Measurements from ENCODE around the gene ADAM19. TPM values are rescaled to one million over a fixed set of nuclear protein-coding genes. Genes with fewer than 3 reads are reported as not detected.

ADAM19 gene
- total and polyA plus RNA-seq, 2 experiments from 2014 or later, result 9.1 to 13.2 TPM

DNA sequence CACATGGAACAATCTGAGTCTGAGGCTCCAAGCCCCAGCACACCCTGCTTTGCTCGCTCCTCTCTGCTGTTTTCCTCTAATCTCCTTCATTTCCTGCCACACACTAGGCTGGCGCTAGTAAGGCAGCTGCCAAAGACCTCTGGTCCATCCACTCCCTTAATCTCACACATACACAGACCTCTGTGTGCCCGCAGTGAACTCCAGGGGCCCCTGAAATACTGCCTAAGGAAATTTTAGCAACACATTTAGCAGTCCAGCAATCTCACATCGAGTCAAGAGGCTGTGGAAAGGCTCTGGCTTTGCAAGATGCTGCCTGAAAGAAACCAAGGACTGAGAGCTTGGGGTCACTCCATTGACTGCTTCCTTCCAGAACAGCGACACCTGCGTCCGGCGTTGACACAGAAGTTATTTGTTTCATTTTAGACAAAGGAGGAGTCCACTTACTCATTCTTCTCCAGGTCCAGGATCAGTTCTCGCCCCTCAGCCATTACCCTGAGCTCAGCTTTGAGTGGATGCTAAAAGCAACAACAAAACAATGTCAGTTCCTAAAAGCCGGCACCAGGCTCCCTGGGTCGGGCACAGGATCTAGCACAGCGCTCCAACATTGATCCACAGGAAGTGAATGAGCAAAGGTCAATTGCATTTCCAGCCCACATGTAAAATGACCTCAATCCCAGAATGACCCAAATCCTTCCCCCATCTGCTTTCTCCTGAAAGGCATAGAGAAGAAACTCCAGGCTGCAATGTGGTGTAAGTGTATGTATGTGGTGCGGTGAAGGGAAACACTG, 11.5 kb downstream of the ADAM19 start:
- no peak for ATAC-seq
- Mint-ChIP-seq H3K36me3 (ENCODE audit: low read depth) (peaks cover 14% of the 10 kb centered on the region), H3K4me3 (no peak overlapping the region), H3K4me1 (peaks cover 29% of the 10 kb centered on the region), H3K27me3 (ENCODE audit: insufficient read depth, low read depth, poor library complexity) (peaks cover 9% of the 10 kb centered on the region), H3K9me3 (no peaks in the 10 kb centered on the region), H3K27ac (no peak overlapping the region)
- no peak overlapping the region for H2AFZ ChIP-seq
- TF ChIP-seq, protein P1, sequence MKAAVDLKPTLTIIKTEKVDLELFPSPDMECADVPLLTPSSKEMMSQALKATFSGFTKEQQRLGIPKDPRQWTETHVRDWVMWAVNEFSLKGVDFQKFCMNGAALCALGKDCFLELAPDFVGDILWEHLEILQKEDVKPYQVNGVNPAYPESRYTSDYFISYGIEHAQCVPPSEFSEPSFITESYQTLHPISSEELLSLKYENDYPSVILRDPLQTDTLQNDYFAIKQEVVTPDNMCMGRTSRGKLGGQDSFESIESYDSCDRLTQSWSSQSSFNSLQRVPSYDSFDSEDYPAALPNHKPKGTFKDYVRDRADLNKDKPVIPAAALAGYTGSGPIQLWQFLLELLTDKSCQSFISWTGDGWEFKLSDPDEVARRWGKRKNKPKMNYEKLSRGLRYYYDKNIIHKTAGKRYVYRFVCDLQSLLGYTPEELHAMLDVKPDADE (IDR thresholded peaks at IDR 0.05), result no peak
- TF ChIP-seq EZH2 (IDR thresholded peaks at IDR 0.05; ENCODE audit: low read depth, unreplicated experiment), result no peak
- no peak for TF ChIP-seq JUNB (IDR thresholded peaks at IDR 0.05; ENCODE audit: unreplicated experiment)
- TF ChIP-seq STAT1 (IDR thresholded peaks at IDR 0.05; ENCODE audit: unreplicated experiment), result no peak
- TF ChIP-seq, protein P2, sequence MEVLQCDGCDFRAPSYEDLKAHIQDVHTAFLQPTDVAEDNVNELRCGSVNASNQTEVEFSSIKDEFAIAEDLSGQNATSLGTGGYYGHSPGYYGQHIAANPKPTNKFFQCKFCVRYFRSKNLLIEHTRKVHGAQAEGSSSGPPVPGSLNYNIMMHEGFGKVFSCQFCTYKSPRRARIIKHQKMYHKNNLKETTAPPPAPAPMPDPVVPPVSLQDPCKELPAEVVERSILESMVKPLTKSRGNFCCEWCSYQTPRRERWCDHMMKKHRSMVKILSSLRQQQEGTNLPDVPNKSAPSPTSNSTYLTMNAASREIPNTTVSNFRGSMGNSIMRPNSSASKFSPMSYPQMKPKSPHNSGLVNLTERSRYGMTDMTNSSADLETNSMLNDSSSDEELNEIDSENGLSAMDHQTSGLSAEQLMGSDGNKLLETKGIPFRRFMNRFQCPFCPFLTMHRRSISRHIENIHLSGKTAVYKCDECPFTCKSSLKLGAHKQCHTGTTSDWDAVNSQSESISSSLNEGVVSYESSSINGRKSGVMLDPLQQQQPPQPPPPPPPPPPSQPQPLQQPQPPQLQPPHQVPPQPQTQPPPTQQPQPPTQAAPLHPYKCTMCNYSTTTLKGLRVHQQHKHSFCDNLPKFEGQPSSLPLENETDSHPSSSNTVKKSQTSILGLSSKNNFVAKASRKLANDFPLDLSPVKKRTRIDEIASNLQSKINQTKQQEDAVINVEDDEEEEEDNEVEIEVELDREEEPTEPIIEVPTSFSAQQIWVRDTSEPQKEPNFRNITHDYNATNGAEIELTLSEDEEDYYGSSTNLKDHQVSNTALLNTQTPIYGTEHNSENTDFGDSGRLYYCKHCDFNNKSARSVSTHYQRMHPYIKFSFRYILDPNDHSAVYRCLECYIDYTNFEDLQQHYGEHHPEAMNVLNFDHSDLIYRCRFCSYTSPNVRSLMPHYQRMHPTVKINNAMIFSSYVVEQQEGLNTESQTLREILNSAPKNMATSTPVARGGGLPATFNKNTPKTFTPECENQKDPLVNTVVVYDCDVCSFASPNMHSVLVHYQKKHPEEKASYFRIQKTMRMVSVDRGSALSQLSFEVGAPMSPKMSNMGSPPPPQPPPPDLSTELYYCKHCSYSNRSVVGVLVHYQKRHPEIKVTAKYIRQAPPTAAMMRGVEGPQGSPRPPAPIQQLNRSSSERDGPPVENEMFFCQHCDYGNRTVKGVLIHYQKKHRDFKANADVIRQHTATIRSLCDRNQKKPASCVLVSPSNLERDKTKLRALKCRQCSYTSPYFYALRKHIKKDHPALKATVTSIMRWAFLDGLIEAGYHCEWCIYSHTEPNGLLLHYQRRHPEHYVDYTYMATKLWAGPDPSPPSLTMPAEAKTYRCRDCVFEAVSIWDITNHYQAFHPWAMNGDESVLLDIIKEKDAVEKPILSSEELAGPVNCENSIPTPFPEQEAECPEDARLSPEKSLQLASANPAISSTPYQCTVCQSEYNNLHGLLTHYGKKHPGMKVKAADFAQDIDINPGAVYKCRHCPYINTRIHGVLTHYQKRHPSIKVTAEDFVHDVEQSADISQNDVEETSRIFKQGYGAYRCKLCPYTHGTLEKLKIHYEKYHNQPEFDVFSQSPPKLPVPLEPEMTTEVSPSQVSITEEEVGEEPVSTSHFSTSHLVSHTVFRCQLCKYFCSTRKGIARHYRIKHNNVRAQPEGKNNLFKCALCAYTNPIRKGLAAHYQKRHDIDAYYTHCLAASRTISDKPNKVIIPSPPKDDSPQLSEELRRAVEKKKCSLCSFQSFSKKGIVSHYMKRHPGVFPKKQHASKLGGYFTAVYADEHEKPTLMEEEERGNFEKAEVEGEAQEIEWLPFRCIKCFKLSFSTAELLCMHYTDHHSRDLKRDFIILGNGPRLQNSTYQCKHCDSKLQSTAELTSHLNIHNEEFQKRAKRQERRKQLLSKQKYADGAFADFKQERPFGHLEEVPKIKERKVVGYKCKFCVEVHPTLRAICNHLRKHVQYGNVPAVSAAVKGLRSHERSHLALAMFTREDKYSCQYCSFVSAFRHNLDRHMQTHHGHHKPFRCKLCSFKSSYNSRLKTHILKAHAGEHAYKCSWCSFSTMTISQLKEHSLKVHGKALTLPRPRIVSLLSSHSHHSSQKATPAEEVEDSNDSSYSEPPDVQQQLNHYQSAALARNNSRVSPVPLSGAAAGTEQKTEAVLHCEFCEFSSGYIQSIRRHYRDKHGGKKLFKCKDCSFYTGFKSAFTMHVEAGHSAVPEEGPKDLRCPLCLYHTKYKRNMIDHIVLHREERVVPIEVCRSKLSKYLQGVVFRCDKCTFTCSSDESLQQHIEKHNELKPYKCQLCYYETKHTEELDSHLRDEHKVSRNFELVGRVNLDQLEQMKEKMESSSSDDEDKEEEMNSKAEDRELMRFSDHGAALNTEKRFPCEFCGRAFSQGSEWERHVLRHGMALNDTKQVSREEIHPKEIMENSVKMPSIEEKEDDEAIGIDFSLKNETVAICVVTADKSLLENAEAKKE (CRISPR knock-in tag; IDR thresholded peaks at IDR 0.05), result no peak
- TF ChIP-seq, protein P3, sequence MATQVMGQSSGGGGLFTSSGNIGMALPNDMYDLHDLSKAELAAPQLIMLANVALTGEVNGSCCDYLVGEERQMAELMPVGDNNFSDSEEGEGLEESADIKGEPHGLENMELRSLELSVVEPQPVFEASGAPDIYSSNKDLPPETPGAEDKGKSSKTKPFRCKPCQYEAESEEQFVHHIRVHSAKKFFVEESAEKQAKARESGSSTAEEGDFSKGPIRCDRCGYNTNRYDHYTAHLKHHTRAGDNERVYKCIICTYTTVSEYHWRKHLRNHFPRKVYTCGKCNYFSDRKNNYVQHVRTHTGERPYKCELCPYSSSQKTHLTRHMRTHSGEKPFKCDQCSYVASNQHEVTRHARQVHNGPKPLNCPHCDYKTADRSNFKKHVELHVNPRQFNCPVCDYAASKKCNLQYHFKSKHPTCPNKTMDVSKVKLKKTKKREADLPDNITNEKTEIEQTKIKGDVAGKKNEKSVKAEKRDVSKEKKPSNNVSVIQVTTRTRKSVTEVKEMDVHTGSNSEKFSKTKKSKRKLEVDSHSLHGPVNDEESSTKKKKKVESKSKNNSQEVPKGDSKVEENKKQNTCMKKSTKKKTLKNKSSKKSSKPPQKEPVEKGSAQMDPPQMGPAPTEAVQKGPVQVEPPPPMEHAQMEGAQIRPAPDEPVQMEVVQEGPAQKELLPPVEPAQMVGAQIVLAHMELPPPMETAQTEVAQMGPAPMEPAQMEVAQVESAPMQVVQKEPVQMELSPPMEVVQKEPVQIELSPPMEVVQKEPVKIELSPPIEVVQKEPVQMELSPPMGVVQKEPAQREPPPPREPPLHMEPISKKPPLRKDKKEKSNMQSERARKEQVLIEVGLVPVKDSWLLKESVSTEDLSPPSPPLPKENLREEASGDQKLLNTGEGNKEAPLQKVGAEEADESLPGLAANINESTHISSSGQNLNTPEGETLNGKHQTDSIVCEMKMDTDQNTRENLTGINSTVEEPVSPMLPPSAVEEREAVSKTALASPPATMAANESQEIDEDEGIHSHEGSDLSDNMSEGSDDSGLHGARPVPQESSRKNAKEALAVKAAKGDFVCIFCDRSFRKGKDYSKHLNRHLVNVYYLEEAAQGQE (IDR thresholded peaks at IDR 0.05; ENCODE audit: unreplicated experiment), result no peak
- no peak for TF ChIP-seq CREB1 (CRISPR knock-in tag; IDR thresholded peaks at IDR 0.05; ENCODE audit: low read depth)
- TF ChIP-seq POLR2AphosphoS5 (IDR thresholded peaks at IDR 0.05; ENCODE audit: low read depth), result no peak
- TF ChIP-seq NANOG (IDR thresholded peaks at IDR 0.05; ENCODE audit: borderline replicate concordance), result no peak
- TF ChIP-seq, protein P4, sequence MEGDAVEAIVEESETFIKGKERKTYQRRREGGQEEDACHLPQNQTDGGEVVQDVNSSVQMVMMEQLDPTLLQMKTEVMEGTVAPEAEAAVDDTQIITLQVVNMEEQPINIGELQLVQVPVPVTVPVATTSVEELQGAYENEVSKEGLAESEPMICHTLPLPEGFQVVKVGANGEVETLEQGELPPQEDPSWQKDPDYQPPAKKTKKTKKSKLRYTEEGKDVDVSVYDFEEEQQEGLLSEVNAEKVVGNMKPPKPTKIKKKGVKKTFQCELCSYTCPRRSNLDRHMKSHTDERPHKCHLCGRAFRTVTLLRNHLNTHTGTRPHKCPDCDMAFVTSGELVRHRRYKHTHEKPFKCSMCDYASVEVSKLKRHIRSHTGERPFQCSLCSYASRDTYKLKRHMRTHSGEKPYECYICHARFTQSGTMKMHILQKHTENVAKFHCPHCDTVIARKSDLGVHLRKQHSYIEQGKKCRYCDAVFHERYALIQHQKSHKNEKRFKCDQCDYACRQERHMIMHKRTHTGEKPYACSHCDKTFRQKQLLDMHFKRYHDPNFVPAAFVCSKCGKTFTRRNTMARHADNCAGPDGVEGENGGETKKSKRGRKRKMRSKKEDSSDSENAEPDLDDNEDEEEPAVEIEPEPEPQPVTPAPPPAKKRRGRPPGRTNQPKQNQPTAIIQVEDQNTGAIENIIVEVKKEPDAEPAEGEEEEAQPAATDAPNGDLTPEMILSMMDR (conservative IDR thresholded peaks at IDR 0.05; ENCODE audit: low read depth in 2 of 2), result no peak
- no peak for TF ChIP-seq EZH2phosphoT487 (IDR thresholded peaks at IDR 0.05; ENCODE audit: unreplicated experiment)
- no peak for TF ChIP-seq ZNF114 (CRISPR knock-in tag; IDR thresholded peaks at IDR 0.05)
- no peak overlapping the region for H3K4me3 ChIP-seq
- no peaks in the 10 kb centered on the region for H3K9me2 ChIP-seq (ENCODE audit: insufficient read depth)
- H4K20me1 ChIP-seq (replicated peaks; ENCODE audit: insufficient read depth), result 0 out of 2 replicates have a peak, but pooled peaks cover 3% of the 10 kb centered on the region
- H3K79me2 ChIP-seq (replicated peaks; ENCODE audit: insufficient read depth), result no peaks in the 10 kb centered on the region
- peaks cover 13% of the 10 kb centered on the region for H3K4me1 ChIP-seq (ENCODE audit: insufficient read depth)
- H3K27ac ChIP-seq (ENCODE audit: low read depth), result no peak overlapping the region
- no peaks in the 10 kb centered on the region for H3K36me3 ChIP-seq (ENCODE audit: insufficient read depth)
- no peaks in the 10 kb centered on the region for H3F3A ChIP-seq (replicated peaks; ENCODE audit: low read depth)
- DNase-seq (ENCODE audit: low spot score), result no peak
- no peaks in the 10 kb centered on the region for H3K27me3 ChIP-seq (ENCODE audit: insufficient read depth)
- no peak overlapping the region for H3K4me2 ChIP-seq

All from GM23338 (cell line).